K562 (cell line): ENCODE measurements around the gene MMRN2. TPM values are rescaled to one million over a fixed set of nuclear protein-coding genes. Genes with fewer than 3 reads are reported as not detected.

Source experiments
- ATAC-seq: fragments of 200-7000 bp; cut with Tn5 transposase; 3 replicates; pipeline ENCODE4 v1.9.1; 2020; ENCODE audit warnings: moderate library complexity
- BruUV-seq: library from RNA; stranded (reverse); fragments of 400-500 nt; replicated peaks from 2 replicates; lab custom pipeline; 2021; lab: Mats Ljungman, UMichigan
- CTCF ChIA-PET: fragments of 300-600 bp; formaldehyde crosslinking; extraction: SDS; loops from one replicate; lab custom pipeline; 2021; ENCODE audit warnings: low intra/inter-chr PET ratio; lab: Yijun Ruan, JAX
- POLR2A ChIA-PET: fragments of 300-600, 350-650 bp; sonication (Branson Sonifier 250); formaldehyde crosslinking; extraction: SDS; loops from one replicate; lab custom pipeline; 2021; ENCODE audit warnings: antibody characterized with exemption, inconsistent platforms; lab: Yijun Ruan, JAX
- DNase-seq, 4 experiments: peaks; one replicate each; pipeline versions ENCODE4 v3.0.0 to v3.0.0-alpha.2; 2011 to 2018; ENCODE audit warnings: low spot score in 3 of 4, mixed read lengths in 3 of 4; ENCODE audit errors: extremely low read depth in 1 of 4
- FAIRE-seq: peaks from 2 replicates; lab custom pipeline; 2011; peaks lifted over from hg19 to GRCh38; lab: Jason Lieb, UNC
- H2AFZ ChIP-seq: 2 replicates; pipeline ENCODE4 v1.6.0; 2011; ENCODE audit warnings: low read depth, low read length, control low read depth, inconsistent platforms
- H3K27ac ChIP-seq: fragments of 200-600 bp; 3 replicates; pipeline ENCODE4 v1.8.0; 2011; ENCODE audit warnings: low read depth, mild to moderate bottlenecking, control low read depth, inconsistent platforms, low read length, moderate library complexity, mixed read lengths; ENCODE audit errors: extremely low read depth
- H3K27me3 ChIP-seq, 2 experiments: fragments of 300-600 bp in 1 of 2; 2 replicates in 1 of 2; 3 replicates in 1 of 2; pipeline versions ENCODE4 v1.6.0 to v1.8.0; 2011; ENCODE audit warnings: inconsistent platforms in 2 of 2, low read length in 2 of 2, mild to moderate bottlenecking in 1 of 2, mixed read lengths in 1 of 2, moderate library complexity in 1 of 2; ENCODE audit not compliant: control insufficient read depth in 2 of 2, insufficient read depth in 2 of 2
- H3K36me3 ChIP-seq: fragments of 300-600 bp; 3 replicates; pipeline ENCODE4 v1.8.0; 2011; ENCODE audit warnings: mild to moderate bottlenecking, low read length, inconsistent platforms; ENCODE audit not compliant: control insufficient read depth, insufficient read depth
- H3K4me1 ChIP-seq, 2 experiments: fragments of 200-600 bp in 1 of 2; replicated peaks in 1 of 2; 2 replicates in 1 of 2; 3 replicates in 1 of 2; pipeline versions ENCODE4 v1.5.1 to v1.8.0; 2011; ENCODE audit warnings: inconsistent platforms in 2 of 2, low read length in 2 of 2, mild to moderate bottlenecking in 1 of 2, mixed read lengths in 1 of 2, moderate library complexity in 1 of 2; ENCODE audit not compliant: control insufficient read depth in 2 of 2, insufficient read depth in 2 of 2
- H3K4me2 ChIP-seq: 2 replicates; pipeline ENCODE4 v1.6.1; 2011; ENCODE audit warnings: low read length, control low read depth, inconsistent platforms, mixed read lengths; ENCODE audit not compliant: insufficient read depth
- H3K4me3 ChIP-seq: fragments of 200-600 bp; sonication (generic), shearing (Covaris generic); 2 replicates; pipeline ENCODE4 v1.5.1; 2016; ENCODE audit warnings: control low read depth, inconsistent platforms
- H3K79me2 ChIP-seq: fragments of 200-600 bp; 3 replicates; pipeline ENCODE4 v1.8.0; 2011; ENCODE audit warnings: low read length, inconsistent platforms; ENCODE audit not compliant: control insufficient read depth, insufficient read depth
- H3K9ac ChIP-seq, 2 experiments: 2 replicates each; pipeline versions ENCODE4 v1.6.0 to v1.6.1; 2011; ENCODE audit warnings: low read depth in 2 of 2, low read length in 2 of 2, control low read depth in 1 of 2, inconsistent platforms in 1 of 2, mild to moderate bottlenecking in 1 of 2, mixed read lengths in 1 of 2; ENCODE audit not compliant: insufficient read depth in 1 of 2
- H3K9me1 ChIP-seq: one replicate; pipeline ENCODE4 v1.6.0; 2011; ENCODE audit warnings: inconsistent platforms, mild to moderate bottlenecking, low read length, moderate library complexity; ENCODE audit not compliant: control insufficient read depth, insufficient read depth
- H3K9me3 ChIP-seq: replicated peaks from 2 replicates; pipeline ENCODE4 v1.5.1; 2011; ENCODE audit warnings: low read depth, low read length, inconsistent platforms; ENCODE audit not compliant: control insufficient read depth, insufficient read depth
- H4K20me1 ChIP-seq: replicated peaks from 2 replicates; pipeline ENCODE4 v1.6.1; 2011; ENCODE audit warnings: low read length, inconsistent platforms, mixed read lengths; ENCODE audit not compliant: control insufficient read depth, insufficient read depth
- ETV1 ChIP-seq: fragments of 450-650 bp; conservative IDR thresholded peaks from 2 replicates; pipeline ENCODE4 v1.6.1; 2016; ENCODE audit warnings: missing genetic modification characterization, control low read depth, low read depth, missing compliant biosample characterization
- IRF9 ChIP-seq: fragments of 450-650 bp; IDR thresholded peaks from 2 replicates; pipeline ENCODE4 v1.6.1; 2016; ENCODE audit warnings: missing biosample characterization, missing genetic modification characterization
- KLF6 ChIP-seq: fragments of 250-450 bp; sonication (Bioruptor Pico); IDR thresholded peaks from 2 replicates; pipeline ENCODE4 v1.4.0; 2020; ENCODE audit warnings: mild to moderate bottlenecking, moderate library complexity, borderline replicate concordance
- LARP7 ChIP-seq: fragments of 450-650 bp; IDR thresholded peaks from 2 replicates; pipeline ENCODE4 v1.6.1; 2016
- NR1H2 ChIP-seq: sonication (generic); formaldehyde crosslinking; IDR thresholded peaks from 2 replicates; pipeline ENCODE4 v1.4.0; 2020; ENCODE audit warnings: mild to moderate bottlenecking, missing genetic modification reagents
- PURB ChIP-seq: sonication (generic); formaldehyde crosslinking; IDR thresholded peaks from 2 replicates; pipeline ENCODE4 v1.9.0; 2021; ENCODE audit warnings: low read depth, mild to moderate bottlenecking, missing genetic modification reagents
- SMARCB1 ChIP-seq: IDR thresholded peaks from 2 replicates; pipeline ENCODE4 v1.6.1; 2011; ENCODE audit warnings: improper control_type of control experiment, low read depth; ENCODE audit not compliant: insufficient read length
- TBP ChIP-seq: optimal IDR thresholded peaks from 2 replicates; pipeline ENCODE3; 2011; ENCODE audit warnings: low read depth, low read length, improper control_type of control experiment
- WHSC1 ChIP-seq: IDR thresholded peaks from one replicate; pipeline ENCODE4 v1.6.1; 2012; ENCODE audit warnings: low read length, control low read depth, inconsistent platforms
- ZC3H8 ChIP-seq: fragments of 450-650 bp; IDR thresholded peaks from 2 replicates; pipeline ENCODE4 v1.6.1; 2017
- ZNF24 ChIP-seq: fragments of 450-650 bp; IDR thresholded peaks from 2 replicates; pipeline ENCODE4 v1.6.1; 2016
- ZNF253 ChIP-seq: fragments of 250-450 bp; sonication (Bioruptor Pico); conservative IDR thresholded peaks from 2 replicates; pipeline ENCODE4 v1.6.1; 2021; ENCODE audit warnings: mild to moderate bottlenecking
- ZNF436 ChIP-seq: fragments of 250-450, 450-650 bp; sonication (Bioruptor Pico); formaldehyde crosslinking; IDR thresholded peaks from 2 replicates; pipeline ENCODE4 v1.7.0; 2020; ENCODE audit warnings: mild to moderate bottlenecking
- WGBS: fragments of 100-300 bp; shearing (Covaris generic); methylation state at CpG from one replicate; pipeline ENCODE4 v1.1.6; 2016; ENCODE audit warnings: low coverage, mixed read lengths; ENCODE audit not compliant: insufficient coverage; ENCODE audit errors: missing lambda C conversion rate; 5-methylcytosine and 5-hydroxymethylcytosine counted together
- in situ Hi-C: fragments of 300-500 bp; cut with MboI; formaldehyde crosslinking; loops from 4 replicates; pipeline ENCODE4 v1.15.0; 2018; ENCODE audit warnings: inconsistent platforms, mixed read lengths
- intact Hi-C: fragments of 100-400 bp; cut with micrococcal nuclease; formaldehyde crosslinking; loops from 2 replicates; pipeline ENCODE4 v1.14.2; 2022
- polyA plus RNA-seq, 8 experiments: library from polyadenylated mRNA; depleted of rRNA in 4 of 8; stranded (reverse) in 5 of 8; unstranded in 3 of 8; fragments of >200 nt; fragmentation: Nextera tagmentation in 2 of 8; fragmentation: Illumina TruSeq in 1 of 8; extraction: Ambion mirVana in 2 of 8; extraction: Trizol in 1 of 8; gene quantifications; 2 replicates each; pipeline versions ENCODE4 v1.2.1 to v1.2.3, GENCODE V29; 2011 to 2014; ENCODE audit warnings: inconsistent platforms in 1 of 8, missing spikeins in 1 of 8
- total RNA-seq, 7 experiments: library from RNA; depleted of rRNA in 6 of 7; stranded (reverse); fragments of >200 nt in 6 of 7; fragmentation: Illumina TruSeq in 2 of 7; extraction: Trizol in 2 of 7; gene quantifications; 2 replicates each; pipeline versions ENCODE4 v1.2.1 to v1.2.3, GENCODE V29; 2011 to 2021; ENCODE audit warnings: low replicate concordance in 1 of 7
- TF ChIP-seq, protein P1 (sequence below), 2 experiments: fragments of 250-450 bp in 1 of 2; fragments of 450-650 bp in 1 of 2; sonication (Bioruptor Pico) in 1 of 2; IDR thresholded peaks; 2 replicates each; pipeline versions ENCODE4 v1.6.1 to v1.8.0; 2016 to 2021; ENCODE audit warnings: mild to moderate bottlenecking in 2 of 2, moderate library complexity in 2 of 2, missing compliant biosample characterization in 1 of 2, missing genetic modification characterization in 1 of 2

MMRN2 gene
- total and polyA plus RNA-seq, 9 of the 15 experiments (the other 6 are each of a cell fraction or from before 2014, with no cell fraction given), result 0.07 to 2.0 (median 1.2) TPM

DNA sequence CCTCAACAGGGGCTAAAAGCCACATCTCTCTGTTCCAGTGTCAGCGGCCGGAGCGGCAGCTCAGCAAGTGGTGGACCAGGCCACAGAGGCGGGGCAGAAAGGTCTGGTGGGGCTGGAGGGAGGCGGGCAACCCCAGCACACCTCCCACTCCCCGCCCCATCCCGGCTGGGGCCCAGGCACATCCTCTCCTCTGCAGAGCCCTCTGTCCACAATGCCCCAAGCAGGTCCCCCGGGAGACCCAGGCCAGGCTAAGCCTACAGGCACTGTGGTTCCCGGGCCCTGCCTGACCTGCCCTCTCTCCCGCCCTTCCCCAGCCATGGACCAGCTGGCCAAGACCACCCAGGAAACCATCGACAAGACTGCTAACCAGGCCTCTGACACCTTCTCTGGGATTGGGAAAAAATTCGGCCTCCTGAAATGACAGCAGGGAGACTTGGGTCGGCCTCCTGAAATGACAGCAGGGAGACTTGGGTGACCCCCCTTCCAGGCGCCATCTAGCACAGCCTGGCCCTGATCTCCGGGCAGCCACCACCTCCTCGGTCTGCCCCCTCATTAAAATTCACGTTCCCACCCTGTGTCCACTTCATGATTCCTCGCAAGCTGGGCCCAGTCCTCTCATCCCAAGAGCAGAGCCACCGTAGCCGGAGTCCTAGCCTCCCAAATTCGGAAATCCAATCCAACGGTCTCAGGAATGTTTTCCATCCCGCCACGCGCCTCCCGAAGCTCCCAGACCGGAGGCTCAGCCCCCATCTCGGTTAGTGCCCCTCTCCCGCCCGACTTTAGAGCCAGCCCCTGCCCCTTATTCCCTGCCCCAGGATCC is 13.0 kb upstream of the MMRN2 start:
- no peak overlapping the region for H3K4me3 ChIP-seq
- H3K4me1 ChIP-seq, result peaks cover 9 to 19% of the 10 kb centered on the region in 2 experiments; a peak in 4 of 5 replicates
- no peaks in the 10 kb centered on the region for H4K20me1 ChIP-seq
- TF ChIP-seq NR1H2 (CRISPR knock-in tag), result no peak
- no peak for TF ChIP-seq ETV1 (tag)
- TF ChIP-seq WHSC1, result no peak
- TF ChIP-seq PURB (CRISPR knock-in tag), result no peak
- no peak for TF ChIP-seq ZC3H8
- TF ChIP-seq IRF9 (tag), result no peak
- TF ChIP-seq LARP7, result no peak
- TF ChIP-seq ZNF436 (CRISPR knock-in tag), result no peak
- no peak for TF ChIP-seq KLF6 (CRISPR knock-in tag)
- TF ChIP-seq SMARCB1, result no peak
- TF ChIP-seq, protein P1, sequence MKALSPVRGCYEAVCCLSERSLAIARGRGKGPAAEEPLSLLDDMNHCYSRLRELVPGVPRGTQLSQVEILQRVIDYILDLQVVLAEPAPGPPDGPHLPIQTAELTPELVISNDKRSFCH (CRISPR knock-in tag; IDR thresholded peaks at IDR 0.05), result no peak
- TF ChIP-seq, protein P1 (tag; IDR thresholded peaks at IDR 0.05), result no peak
- no peak for TF ChIP-seq TBP
- no peak for TF ChIP-seq ZNF24
- no peak for TF ChIP-seq ZNF253 (CRISPR knock-in tag)
- H3K27ac ChIP-seq, result no peak overlapping the region
- FAIRE-seq (no peak), DNase-seq (no peak), ATAC-seq (no peak)
- POLR2A ChIA-PET, result interaction anchor here (0.8 to 2.0 kb wide), 3 partner anchors 8 to 11 kb away, joined by 4 read pairs; no protein-coding TSS in a partner anchor
- 76% methylated on average over 20 of the region's 30 CpGs for WGBS
- no peaks in the 10 kb centered on the region for H3K27me3 ChIP-seq
- no peak overlapping the region for H3K9ac ChIP-seq
- CTCF ChIA-PET, result no interaction called here
- H3K4me2 ChIP-seq, result no peak overlapping the region
- no peaks in the 10 kb centered on the region for H3K36me3 ChIP-seq
- H3K9me1 ChIP-seq, result no peaks in the 10 kb centered on the region
- no peaks in the 10 kb centered on the region for H3K79me2 ChIP-seq
- intact Hi-C loops (no loop called here), in situ Hi-C loops (no loop called here)
- no peak overlapping the region for H2AFZ ChIP-seq
- H3K9me3 ChIP-seq, result no peaks in the 10 kb centered on the region
- no TSS peak for BruUV-seq
